GM21381 (cell line): Measurements from ENCODE around the gene MXRA7.
"Not testable (repeated sequence)": the region's sequence is repeated elsewhere in the genome, so short reads cannot be mapped to it uniquely, and the experiment has no call there.

Experiments used
- ATAC-seq: cut with Tn5 transposase; IDR thresholded peaks from one replicate; pipeline ENCODE4 v1.9.1; 2021; ENCODE audit warnings: mild to moderate bottlenecking, moderate library complexity; ENCODE audit not compliant: unreplicated experiment

MXRA7 gene

DNA sequence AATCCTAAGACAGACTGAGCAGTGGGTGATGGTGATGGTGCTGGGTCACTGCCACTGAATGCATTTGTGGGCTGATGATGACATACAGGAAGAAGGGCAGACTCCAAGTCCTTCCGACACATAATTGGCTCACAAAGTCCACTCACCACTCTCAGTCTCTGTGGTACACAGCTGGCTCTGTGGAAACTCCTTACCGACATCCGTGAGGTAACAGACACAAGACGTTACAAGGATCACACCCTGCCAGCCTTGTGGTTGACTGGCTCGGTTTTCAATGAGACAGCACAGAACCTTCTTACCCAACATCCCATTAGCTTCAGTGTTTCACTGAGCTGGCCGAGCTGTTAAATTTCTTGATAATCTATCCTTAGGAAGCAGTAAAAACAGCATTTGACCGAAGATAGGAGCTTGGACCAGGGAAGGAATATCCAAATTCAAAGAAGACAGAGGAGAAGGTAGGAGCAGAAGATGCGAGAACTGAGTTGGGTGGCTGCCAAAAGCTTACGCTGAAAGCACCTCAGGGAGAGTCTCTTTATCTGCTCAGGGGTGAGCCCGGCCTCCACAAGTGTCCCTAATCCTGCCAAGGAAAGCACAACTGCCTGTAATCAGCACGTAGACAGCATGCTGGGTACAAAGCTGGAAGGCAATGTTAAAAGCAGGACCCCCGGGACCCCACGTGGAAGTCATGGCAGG lies 5.5 kb upstream of the MXRA7 start:
- ATAC-seq, result no peak

DNA sequence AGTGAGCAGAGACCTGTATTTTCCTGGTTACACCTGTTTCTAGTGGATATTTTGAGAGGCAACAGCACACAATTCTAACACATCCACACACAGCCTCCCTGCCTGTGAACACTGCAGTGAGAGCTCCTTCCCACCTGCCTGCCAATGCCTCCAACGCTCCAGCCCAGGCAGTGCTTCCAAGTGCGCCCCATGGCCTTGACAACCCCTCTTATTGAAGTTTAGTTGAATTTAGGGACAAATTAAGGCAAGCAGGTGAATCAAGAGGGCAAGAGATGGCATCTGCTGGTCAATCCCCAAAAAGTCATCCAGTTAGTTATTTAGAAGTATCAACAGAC lies 4.7 kb upstream of the MXRA7 start:
- no peak for ATAC-seq

DNA sequence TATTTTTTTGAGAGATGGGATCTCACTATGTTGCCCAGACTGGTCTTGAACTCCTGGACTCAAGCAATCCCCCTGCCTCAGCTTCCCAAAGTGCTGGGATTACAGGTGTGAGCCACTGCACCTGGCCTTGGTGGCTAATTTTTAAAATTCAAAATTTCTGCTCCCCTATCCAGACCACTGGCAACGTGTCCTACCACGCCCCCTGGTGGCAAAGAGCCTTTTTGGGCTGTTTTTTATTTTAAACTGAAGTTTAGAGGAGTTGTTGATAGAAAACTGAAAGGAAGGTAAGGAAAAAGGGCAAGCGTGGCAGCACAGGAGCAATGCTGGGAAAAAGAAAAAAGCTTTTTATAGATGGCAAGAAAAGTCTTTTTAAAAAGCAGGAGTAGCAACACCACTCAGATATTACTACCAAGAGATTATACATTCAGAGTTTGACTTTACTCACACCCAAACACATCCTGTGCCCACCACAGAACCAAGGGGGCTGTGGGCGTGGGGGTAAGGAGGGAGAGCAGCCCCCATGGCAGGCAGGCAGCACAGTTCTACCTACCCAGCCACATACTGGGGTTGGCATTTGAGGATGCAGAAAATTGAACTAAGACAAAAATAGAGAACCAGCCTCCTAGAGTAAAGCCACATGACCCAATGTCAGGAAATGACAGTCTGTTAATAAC lies 4.2 kb upstream of the MXRA7 start:
- ATAC-seq, result no peak

DNA sequence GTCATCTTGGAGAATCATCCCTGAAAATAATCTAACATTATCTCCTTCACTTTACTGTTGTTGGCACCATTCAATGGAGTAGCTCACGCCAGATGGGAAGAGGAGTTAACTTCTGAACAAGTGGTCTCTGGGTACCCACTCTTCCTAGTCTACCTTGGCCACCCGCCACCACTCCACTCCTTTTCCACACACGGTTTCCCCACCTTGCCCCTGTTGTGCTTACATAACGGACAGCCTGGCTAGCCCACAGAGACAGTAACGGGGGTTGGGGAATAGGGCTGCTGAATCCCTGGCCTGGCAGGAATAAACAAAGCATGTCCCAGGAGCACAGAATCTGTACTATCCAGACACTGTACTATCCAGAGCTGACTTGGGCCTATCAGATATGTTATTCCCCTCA lies 3.6 kb upstream of the MXRA7 start:
- ATAC-seq, result no peak

DNA sequence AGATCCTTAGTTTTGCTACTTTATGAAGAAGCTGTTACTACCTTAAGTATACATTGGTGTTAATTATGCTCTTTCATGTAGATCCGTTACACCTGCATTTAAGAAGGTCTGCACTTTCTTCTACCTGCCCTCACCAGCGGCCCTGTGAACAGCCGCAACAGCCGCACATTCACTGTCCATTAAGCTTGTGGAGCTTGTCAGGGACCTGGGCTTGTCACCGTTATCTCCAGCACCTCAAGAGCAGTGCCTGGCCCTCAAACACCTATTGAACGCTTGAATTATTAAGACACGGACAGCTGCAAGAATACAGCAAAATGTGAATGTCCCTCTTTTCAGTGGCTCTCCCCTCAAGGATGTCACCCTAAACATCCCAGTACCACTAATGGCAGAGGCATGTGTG lies 3.0 kb upstream of the MXRA7 start:
- no peak for ATAC-seq

DNA sequence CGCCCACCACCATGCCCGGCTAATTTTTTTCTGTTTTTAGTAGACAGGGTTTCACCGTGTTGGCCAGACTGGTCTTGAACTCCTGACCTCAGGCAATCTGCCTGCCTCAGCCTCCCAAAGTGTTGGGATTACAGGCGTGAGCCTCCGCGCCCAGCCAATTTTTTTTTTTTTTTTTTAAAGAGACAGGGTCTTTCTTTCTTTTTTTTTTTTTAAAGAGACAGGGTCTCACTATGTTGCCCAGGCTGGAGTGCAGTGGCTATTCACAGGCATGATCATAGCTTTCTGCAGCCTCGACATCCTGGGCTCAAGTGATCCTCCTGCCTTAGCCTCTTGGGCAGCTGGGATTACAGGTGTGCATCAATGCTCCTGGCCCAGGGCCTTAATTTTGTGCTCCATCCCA lies 1.6 kb upstream of the MXRA7 start:
- not testable (repeated sequence) for ATAC-seq

DNA sequence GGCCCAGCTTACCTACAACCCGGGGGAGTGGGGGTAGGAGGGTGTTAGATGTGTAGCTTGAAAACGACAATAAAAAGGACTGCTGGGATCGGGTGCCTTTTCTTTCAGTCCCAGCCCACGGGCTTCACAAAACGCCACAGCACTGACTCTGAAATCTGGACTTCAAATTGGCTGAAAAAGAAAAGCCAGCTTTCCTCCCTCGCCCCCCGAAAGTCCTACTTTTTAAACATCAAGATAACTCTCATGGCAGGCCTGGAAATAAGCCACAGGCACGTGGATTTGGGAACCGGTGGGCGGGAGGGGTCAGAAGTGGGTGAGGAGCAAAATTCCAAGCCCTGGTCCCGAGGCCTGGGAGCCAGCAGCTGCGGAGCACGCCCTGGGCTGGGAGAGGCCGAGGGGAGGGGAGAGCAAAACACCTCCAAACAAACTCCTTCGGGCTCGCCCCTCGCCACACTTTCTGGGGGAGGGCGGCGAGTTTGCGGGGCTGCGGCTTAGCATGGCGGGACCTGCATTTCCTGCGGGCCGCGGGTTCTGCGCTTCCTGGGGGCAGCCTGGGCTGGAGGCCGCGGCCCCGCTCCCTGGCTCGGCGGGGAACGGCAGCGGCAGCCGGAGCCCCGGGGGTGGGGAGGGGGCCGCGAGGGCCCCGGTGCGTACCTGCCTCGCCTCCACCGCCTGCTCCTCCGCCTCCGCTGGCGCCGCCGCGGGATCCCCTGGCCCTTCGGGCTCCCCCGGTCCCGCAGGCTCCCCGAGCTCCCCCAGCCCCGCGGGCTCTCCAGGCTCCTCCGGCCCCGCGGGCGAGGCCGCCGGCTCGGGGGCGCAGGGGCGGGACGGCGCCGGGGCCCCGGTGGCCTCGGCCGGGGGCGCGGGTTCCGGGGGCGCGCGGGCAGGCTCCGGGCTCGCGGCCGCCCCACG lies 558 bp downstream of the MXRA7 start:
- not testable (repeated sequence) for ATAC-seq

DNA sequence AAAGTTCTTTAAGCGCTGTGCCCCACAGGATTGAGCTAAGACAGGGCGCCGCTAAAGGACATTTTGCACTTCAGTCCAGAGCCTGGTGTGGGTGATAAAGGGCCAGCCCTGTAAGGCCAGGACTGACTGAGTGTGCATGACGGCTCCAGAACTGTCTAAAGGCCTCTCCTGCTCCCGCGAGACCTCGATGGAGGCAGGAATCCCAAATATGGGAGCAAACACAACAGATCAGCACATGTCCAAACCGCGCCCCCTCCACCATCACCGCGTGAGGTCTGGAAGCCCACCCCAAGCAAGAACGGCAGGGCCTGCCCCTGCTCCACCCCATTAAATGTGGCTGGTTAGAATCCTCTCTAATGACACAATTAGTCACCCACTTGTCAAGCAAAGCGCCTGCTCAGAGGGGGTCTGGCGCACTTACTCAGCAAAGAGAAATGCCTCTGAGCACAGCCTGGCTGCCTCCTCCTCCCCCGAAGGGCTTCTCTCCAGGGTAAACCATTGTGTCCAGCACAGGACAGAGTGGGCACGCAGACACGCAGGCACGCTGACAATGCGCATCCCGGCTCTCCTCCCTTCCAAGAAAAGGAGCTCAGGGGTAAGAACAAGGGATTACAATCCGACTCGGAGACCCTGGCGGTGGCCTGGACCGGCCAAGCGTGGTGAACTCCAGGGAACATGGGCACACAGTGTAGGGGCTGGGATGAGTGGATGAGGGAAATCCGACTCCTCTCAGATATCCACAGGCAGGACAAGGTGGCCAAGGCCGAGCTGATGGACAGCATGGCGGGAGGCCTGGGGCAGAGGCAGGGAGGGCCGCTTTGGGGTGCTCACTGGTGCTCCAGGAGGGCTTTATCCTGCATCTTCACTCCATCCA lies 1.5 kb downstream of the MXRA7 start:
- ATAC-seq, result no peak

DNA sequence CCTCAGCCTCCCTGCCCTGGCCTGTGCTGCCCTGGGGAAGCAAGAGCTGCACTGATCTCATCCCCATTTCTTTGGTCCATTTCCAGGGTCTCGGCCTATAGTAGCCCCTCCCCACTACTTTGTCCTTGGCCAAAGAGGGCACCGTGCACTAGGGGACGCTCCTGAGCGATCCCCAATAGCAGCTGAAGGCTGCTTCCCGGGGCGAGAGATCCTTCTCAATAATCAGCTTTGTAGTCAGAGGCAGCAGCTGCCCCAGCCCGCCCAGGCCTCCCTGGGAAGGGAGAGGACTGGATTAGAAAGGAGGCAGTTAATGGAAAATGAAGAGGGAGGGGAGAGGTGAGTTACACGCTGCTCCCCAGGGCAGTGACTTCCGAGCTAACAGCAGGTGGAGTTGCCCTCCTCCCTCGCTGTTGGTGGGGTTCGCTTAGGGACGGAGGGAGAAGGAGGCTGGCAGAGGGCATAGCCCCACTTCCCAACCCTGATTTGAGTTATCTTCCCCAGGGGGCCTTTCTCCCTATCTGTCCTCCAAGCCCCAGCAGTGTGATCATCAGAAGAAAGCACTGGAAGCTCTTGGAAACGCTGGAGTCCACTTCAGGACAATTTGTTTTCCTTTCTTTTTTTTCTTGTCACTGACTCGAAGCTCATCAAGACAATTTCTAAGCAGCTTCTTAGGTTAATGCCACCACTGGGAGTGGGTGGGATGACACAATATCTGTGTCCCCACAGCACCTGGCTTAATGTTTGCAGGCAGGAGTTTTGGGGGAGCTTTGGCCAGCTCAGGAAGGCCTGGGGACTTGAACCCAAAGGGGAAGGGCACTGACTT lies 2.6 kb downstream of the MXRA7 start:
- ATAC-seq, result no peak

DNA sequence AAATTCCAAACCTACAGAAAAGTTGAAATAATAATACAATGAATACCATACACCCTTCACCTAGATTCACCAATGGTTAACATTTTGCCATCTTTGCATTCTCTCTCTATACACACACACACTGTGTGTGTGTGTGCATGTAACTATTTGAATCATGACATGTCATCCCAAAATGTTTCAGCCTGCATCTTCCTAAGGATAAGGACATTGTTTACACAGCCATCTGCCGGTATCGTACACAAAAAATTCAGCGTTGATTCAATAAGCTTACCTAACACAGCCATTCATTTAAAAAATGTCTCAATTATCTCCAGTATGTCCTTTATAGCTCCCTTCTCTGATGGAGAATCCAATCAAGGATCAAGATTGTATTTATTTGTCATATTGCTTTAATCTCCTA lies 3.9 kb downstream of the MXRA7 start:
- ATAC-seq, result no peak

DNA sequence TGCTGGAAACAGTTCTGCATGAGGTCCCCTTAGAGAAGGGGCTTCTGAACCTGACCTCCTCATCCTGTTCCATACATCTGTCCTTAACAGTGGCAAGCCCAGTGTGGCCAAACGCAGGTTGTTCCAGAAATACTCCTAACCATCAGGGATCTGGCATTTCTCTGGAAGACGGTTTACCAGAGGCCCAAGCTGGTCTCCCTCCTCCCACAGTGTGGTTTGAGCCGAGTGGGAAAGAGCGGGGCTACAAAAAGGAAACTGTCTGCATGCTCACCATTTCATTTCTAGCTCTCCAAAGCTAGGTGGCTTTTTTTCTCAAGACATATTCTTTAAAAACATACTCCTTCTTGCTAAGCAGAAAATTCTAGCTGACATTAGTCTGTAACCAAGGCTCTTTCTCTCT lies 6.0 kb downstream of the MXRA7 start:
- ATAC-seq, result no peak

DNA sequence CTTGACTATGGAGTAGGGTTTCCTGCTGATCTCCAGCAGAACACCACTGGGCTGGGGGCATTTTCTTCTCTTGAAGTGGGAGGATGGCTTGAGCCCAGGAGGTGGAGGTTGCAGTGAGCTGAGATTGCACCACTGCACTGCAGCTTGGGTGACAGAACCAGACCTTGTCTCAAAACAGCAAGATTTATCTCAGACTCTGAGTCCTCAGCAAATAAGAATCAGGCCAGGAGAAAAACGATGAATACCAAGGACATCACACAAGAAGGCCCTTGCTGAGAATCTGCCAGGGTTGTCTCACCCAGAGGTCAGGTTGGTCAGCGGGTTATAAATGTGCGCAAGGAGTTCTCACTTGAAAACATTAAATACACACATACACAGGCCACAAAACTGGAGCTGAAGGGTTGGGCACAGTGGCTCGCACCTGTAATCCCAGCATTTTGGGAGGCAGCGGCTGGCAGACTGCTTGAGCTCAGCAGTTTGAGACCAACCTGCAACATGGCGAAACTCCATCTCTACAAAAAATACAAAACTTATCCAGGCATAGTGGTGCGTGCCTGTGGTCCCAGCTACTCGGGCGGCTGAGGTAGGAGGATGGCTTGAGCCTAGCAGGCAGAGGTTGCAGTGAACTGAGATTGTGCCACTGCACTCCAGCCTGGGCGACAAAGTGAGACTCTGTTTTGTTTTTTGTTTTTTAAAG lies 7.7 kb downstream of the MXRA7 start:
- no peak for ATAC-seq

DNA sequence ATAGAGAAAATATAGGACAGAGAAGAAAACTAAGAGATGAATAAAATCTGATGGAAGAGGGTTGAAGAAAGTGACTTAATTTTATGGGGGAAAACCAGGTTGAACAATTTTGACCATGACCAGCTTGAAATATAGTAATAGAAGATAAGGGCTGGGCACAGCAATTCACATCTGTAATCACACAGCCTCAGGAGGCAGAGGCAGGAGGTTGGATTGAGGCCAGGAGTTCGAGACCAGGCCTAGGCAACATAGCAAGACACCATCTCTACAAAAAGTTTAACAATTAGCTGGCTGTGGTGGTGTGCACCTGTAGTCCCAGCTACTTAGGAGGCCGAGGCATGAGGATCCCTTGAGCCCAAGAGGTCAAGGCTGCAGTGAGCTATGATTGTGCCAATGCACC lies 8.7 kb downstream of the MXRA7 start:
- ATAC-seq, result no peak

DNA sequence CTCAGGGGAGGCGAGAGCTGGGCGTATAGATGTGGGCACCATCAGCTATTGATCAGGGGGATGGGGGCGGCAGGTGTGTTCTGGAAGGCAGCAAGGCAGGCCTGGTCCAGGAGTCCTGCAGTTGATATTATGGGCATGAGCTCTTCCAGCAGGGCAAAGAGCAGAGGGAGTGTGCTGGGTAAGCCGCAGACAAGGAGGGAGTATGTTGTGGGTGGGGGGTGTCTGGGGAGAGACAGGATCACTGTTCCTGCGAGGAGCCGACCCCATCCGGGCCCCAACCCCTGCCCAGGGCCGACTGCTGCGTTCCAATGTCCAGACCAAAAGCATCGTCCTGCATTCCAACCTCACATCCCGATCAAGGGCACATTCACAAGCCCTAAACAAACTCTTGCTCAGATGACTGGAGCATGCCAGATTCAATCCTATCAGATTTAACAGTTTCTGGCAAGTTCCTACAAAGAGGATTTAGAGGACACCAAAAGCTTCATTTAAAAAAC lies 9.2 kb downstream of the MXRA7 start:
- no peak for ATAC-seq

DNA sequence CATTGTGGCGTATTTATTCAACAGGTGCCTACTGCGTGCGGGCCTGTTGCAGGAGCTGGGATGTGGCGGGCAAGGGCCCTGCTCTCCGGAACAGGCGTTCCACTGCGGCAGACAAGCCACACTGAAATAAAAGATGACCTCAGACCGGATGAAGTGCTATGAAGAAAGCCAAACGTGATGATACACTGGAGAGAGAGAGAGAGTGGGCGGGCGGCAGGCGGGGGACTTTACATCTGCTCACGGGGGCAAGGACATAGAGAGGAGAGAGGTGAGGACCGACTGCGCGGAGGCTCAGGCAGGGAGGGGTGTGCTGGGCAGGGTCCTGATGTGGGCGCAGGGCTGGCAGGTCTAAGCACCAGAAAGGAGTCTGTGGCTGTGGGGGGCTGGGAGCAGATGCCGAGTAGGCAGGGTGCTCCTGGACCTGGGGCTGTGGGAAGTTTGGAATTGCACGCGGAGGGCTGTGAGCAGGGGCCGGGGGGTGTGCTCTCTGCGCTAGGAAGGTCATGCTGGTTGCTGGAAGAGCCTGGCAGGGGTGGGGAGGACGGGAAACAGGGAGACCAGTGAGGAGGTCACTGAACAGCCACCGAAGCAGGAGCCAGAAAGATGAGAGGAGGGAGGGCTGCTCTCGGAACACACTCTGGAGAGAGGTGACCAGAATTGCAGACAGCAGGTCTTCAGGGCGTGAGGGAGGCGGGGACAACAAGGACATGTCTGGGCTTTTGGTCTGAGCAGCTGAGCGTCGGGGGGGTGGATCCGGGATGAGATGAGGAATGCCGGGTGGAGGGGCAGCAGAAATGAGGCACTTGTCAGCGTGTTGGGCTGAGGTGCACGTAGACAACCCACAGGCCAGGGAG lies 9.9 kb downstream of the MXRA7 start:
- no peak for ATAC-seq

DNA sequence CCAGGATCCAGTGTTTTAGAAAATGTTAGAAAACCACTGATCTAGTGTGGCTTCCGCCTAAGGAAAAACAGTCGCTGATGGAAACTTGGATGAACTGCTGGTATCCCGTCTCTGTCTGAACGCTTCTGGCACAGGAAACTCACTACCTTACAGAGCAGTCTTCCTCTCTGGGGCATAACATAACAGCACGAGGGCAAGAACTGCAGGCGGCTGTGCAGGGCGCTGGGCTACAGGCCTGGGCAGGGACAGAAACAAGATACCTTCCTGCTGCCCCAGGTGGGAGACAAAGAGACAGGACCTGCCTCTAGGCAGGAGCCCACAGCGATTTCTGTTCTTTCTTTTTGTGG lies 10.5 kb downstream of the MXRA7 start:
- no peak for ATAC-seq

DNA sequence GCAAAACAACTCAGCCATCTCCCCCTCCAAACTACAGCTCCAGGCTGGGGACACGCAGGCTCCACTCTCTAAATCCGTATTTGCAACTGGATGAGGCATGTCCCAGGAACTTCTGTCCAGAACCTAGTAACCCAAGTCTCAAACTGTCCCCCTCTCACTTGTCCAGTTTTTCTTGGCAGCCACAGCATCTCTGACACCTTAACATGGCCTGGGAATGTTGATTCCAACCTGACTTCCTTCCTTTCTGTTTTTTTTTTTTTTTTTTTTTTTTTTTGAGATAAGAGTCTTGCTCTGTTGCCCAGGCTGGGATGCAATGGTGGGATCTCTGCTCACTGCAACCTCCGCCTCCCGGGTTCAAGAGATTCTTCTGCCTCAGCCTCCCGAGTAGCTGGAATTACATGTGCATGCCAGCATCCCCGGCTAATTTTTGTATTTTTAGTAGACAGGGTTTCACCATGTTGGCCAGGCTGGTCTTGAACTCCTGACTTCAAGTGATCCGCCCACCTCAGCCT lies 12.2 kb downstream of the MXRA7 start:
- ATAC-seq, result not testable (repeated sequence)
